ENCODE measurements around the gene MVB12B.
A peak's percentile ranks its signal among the peaks of the same experiment; 100 is the strongest.

MVB12B gene

DNA sequence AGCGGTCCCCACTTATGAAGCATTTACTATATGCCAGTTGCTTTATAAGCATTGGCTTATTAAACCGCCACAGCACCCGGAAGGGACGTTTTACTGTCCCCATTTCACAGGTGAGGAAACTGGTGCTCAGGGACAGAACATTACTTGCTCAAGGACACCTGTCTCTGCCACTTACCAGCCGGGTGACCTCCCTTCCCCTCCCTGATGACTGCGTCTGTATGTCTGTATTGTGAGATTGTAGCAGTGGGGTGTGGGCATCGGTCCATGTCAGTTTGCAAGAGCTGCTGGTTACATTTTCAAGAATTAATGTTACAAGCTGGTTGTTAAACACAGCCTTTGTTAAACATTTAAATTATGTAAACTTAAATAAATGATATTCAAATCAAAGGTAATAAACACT, 209.5 kb downstream of the MVB12B start:
- no peak for TF ChIP-seq RAD21 (IDR thresholded peaks at IDR 0.05; ENCODE audit: low read depth)
- TF ChIP-seq TAF1 (IDR thresholded peaks at IDR 0.05; ENCODE audit: low read depth): no peak
- TF ChIP-seq YY1 (IDR thresholded peaks at IDR 0.05; ENCODE audit: low read depth): no peak
- no peak for TF ChIP-seq CREB1 (IDR thresholded peaks at IDR 0.05; ENCODE audit: low read depth)
- TF ChIP-seq, protein P1, sequence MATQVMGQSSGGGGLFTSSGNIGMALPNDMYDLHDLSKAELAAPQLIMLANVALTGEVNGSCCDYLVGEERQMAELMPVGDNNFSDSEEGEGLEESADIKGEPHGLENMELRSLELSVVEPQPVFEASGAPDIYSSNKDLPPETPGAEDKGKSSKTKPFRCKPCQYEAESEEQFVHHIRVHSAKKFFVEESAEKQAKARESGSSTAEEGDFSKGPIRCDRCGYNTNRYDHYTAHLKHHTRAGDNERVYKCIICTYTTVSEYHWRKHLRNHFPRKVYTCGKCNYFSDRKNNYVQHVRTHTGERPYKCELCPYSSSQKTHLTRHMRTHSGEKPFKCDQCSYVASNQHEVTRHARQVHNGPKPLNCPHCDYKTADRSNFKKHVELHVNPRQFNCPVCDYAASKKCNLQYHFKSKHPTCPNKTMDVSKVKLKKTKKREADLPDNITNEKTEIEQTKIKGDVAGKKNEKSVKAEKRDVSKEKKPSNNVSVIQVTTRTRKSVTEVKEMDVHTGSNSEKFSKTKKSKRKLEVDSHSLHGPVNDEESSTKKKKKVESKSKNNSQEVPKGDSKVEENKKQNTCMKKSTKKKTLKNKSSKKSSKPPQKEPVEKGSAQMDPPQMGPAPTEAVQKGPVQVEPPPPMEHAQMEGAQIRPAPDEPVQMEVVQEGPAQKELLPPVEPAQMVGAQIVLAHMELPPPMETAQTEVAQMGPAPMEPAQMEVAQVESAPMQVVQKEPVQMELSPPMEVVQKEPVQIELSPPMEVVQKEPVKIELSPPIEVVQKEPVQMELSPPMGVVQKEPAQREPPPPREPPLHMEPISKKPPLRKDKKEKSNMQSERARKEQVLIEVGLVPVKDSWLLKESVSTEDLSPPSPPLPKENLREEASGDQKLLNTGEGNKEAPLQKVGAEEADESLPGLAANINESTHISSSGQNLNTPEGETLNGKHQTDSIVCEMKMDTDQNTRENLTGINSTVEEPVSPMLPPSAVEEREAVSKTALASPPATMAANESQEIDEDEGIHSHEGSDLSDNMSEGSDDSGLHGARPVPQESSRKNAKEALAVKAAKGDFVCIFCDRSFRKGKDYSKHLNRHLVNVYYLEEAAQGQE (IDR thresholded peaks at IDR 0.05; ENCODE audit: low read depth): no peak
- no peak for TF ChIP-seq FOXM1 (IDR thresholded peaks at IDR 0.05; ENCODE audit: borderline replicate concordance, low read depth)
- no peak for TF ChIP-seq EGR1 (IDR thresholded peaks at IDR 0.05)
- TF ChIP-seq, protein P2, sequence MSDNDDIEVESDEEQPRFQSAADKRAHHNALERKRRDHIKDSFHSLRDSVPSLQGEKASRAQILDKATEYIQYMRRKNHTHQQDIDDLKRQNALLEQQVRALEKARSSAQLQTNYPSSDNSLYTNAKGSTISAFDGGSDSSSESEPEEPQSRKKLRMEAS (IDR thresholded peaks at IDR 0.05): no peak
- TF ChIP-seq, protein P3, sequence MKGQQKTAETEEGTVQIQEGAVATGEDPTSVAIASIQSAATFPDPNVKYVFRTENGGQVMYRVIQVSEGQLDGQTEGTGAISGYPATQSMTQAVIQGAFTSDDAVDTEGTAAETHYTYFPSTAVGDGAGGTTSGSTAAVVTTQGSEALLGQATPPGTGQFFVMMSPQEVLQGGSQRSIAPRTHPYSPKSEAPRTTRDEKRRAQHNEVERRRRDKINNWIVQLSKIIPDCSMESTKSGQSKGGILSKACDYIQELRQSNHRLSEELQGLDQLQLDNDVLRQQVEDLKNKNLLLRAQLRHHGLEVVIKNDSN (IDR thresholded peaks at IDR 0.05): no peak
- TF ChIP-seq CEBPB (IDR thresholded peaks at IDR 0.05): no peak
- no peak for TF ChIP-seq TEAD4 (IDR thresholded peaks at IDR 0.05)
- TF ChIP-seq NFIC (IDR thresholded peaks at IDR 0.05): no peak
- TF ChIP-seq EP300 (IDR thresholded peaks at IDR 0.05; ENCODE audit: borderline replicate concordance): no peak
- no peak for TF ChIP-seq TCF12 (IDR thresholded peaks at IDR 0.05; ENCODE audit: low read depth)
- TF ChIP-seq ZBTB7A (IDR thresholded peaks at IDR 0.05; ENCODE audit: low read depth): no peak

DNA sequence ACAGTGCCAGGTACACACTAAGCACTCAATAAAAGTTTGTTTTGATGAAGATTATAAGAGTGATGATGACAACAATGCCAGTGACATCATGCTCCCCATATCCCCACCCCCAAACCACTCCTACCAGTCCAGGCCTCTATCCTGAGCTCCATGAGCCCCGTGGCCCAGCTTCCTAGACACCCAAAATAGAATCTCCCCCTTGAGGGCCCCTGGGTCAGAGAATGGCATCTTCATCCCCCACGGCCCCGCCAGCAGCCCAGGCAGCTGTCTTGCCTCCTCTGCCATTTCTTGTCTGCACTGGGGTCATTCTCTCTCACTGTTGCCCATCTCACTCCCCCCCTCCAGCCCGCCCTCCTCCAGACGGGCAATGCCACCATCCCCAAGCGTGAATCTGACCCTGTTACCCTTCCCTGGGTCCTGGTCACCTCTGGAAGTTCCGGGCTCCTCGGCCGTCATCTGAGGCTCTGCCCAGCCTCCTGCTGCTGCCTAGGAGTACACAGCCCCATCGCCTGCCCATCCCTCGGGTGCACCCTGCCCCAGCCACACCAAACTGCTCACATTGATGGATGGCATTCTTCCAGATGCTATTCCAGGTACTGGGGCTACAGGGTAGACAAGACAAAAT, 210.3 kb downstream of the MVB12B start:
- TF ChIP-seq CREB1 (IDR thresholded peaks at IDR 0.05; ENCODE audit: low read depth): no peak
- no peak for TF ChIP-seq RAD21 (IDR thresholded peaks at IDR 0.05; ENCODE audit: low read depth)

DNA sequence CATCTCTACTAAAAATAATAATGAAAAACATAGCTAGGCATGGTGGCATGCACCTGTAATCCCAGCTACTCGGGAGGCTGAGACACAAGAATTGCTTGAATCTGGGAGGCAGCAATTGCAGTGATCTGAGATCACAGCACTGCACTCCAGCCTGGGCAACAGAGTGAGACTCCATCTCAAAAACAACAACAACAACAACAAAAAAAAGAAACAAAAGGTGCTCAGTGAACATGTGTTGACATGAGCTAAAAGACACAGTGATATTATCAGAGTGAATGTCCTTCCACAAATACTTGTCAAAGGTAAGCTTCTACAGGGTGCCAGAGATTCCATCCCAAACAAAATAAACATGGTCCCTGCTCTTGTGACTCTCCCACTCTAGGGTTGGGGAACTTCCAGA, 211.9 kb downstream of the MVB12B start:
- TF ChIP-seq, protein P3 (IDR thresholded peaks at IDR 0.05): no peak
- TF ChIP-seq CEBPB (IDR thresholded peaks at IDR 0.05) (no peak), TAF1 (IDR thresholded peaks at IDR 0.05; ENCODE audit: low read depth) (no peak), RAD21 (IDR thresholded peaks at IDR 0.05; ENCODE audit: low read depth) (no peak), TCF12 (IDR thresholded peaks at IDR 0.05; ENCODE audit: low read depth) (no peak), EP300 (IDR thresholded peaks at IDR 0.05; ENCODE audit: borderline replicate concordance) (no peak), ZBTB7A (IDR thresholded peaks at IDR 0.05; ENCODE audit: low read depth) (no peak), YY1 (IDR thresholded peaks at IDR 0.05; ENCODE audit: low read depth) (no peak), NFIC (IDR thresholded peaks at IDR 0.05) (no peak), EGR1 (IDR thresholded peaks at IDR 0.05) (no peak), CREB1 (IDR thresholded peaks at IDR 0.05; ENCODE audit: low read depth) (no peak), TEAD4 (IDR thresholded peaks at IDR 0.05) (no peak), FOXM1 (IDR thresholded peaks at IDR 0.05; ENCODE audit: borderline replicate concordance, low read depth) (no peak)
- TF ChIP-seq, protein P1 (IDR thresholded peaks at IDR 0.05; ENCODE audit: low read depth): no peak
- TF ChIP-seq, protein P2 (IDR thresholded peaks at IDR 0.05): no peak

DNA sequence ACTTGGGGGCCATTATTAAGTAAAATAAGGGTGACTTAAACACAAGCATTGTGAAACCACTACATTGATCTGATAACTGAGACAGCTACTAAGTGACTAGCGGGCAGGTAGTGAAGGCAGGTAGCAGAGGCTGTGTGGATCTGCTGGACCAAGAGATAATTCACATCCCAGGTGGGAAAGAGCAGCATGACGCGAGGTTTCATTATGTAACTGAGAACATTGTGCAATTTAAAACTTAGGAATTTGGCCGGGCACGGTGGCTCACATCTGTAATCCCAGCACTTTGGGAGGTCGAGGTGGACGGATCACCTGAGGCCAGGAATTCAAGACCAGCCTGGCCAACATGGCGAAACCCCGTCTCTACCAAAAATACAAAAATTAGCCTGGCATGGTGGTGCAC, 213.8 kb downstream of the MVB12B start:
- TF ChIP-seq CEBPB (IDR thresholded peaks at IDR 0.05): 0 out of 2 replicates have a peak, but pooled peaks have one; percentile 21

DNA sequence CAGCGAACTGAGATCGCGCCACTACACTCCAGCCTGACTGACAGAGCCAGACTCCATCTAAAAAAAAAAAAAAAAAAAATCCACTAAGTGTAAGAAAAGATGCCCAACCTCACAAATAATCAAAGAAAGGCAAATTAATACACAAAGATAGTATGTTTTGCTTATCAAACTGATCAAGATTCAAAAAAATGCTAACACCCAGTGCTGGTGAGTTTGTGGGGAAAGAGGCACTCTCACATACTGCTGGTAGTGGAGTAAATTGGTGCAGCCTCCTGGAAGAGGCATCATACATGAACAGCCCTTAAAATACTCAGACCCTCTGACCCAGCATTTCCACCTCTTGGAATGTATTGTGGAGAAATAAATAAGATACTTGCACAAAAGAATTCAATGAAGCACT, 216.9 kb downstream of the MVB12B start:
- TF ChIP-seq EGR1 (IDR thresholded peaks at IDR 0.05): no peak
- no peak for TF ChIP-seq CREB1 (IDR thresholded peaks at IDR 0.05; ENCODE audit: low read depth)
- no peak for TF ChIP-seq TAF1 (IDR thresholded peaks at IDR 0.05; ENCODE audit: low read depth)
- TF ChIP-seq CEBPB (IDR thresholded peaks at IDR 0.05): no peak
- no peak for TF ChIP-seq FOXM1 (IDR thresholded peaks at IDR 0.05; ENCODE audit: borderline replicate concordance, low read depth)
- TF ChIP-seq, protein P1 (IDR thresholded peaks at IDR 0.05; ENCODE audit: low read depth): no peak
- no peak for TF ChIP-seq NFIC (IDR thresholded peaks at IDR 0.05)
- no peak for TF ChIP-seq ZBTB7A (IDR thresholded peaks at IDR 0.05; ENCODE audit: low read depth)
- TF ChIP-seq, protein P2 (IDR thresholded peaks at IDR 0.05): no peak
- TF ChIP-seq YY1 (IDR thresholded peaks at IDR 0.05; ENCODE audit: low read depth): no peak
- no peak for TF ChIP-seq RAD21 (IDR thresholded peaks at IDR 0.05; ENCODE audit: low read depth)

Measured in Ishikawa (cell line).